C4-2B (cell line): ENCODE results near the gene SFMBT2.

Experiments used
- H3K27ac ChIP-seq: fragments of 450-650 bp; 2 replicates; pipeline ENCODE4 v1.5.1; 2017
- CTCF ChIP-seq: fragments of 450-650 bp; conservative IDR thresholded peaks from 2 replicates; pipeline ENCODE4 v1.5.1; 2017; ENCODE audit warnings: mild to moderate bottlenecking
- ZFX ChIP-seq: fragments of 450-650 bp; IDR thresholded peaks from 2 replicates; pipeline ENCODE4 v1.6.1; 2017

The SFMBT2 gene

GRCh38 chr10:7435674-7436073 lies 24.8 kb upstream of the SFMBT2 start:
- H3K27ac ChIP-seq: no peak overlapping the region
- TF ChIP-seq ZFX (no peak), CTCF (no peak)

GRCh38 chr10:7434378-7434777 lies 23.5 kb upstream of the SFMBT2 start:
- H3K27ac ChIP-seq: no peak overlapping the region
- no peak for TF ChIP-seq CTCF
- no peak for TF ChIP-seq ZFX

- TF ChIP-seq ZFX (no peak), CTCF (no peak)
- H3K27ac ChIP-seq: no peak overlapping the region
Observed at GRCh38 chr10:7433861-7434260, 23.0 kb upstream of the SFMBT2 start.

- no peak overlapping the region for H3K27ac ChIP-seq
- TF ChIP-seq CTCF (no peak; the same call in 1 of the 2 replicates), ZFX (no peak)
Observed at GRCh38 chr10:7432884-7433726, 22.3 kb upstream of the SFMBT2 start.

GRCh38 chr10:7428673-7429350 lies 18.0 kb upstream of the SFMBT2 start:
- no peak overlapping the region for H3K27ac ChIP-seq
- TF ChIP-seq CTCF: no peak
- no peak for TF ChIP-seq ZFX

GRCh38 chr10:7426349-7426748 lies 15.5 kb upstream of the SFMBT2 start:
- TF ChIP-seq CTCF (no peak), ZFX (no peak)

GRCh38 chr10:7425691-7426090 lies 14.9 kb upstream of the SFMBT2 start:
- TF ChIP-seq CTCF (no peak), ZFX (no peak)
- no peak overlapping the region for H3K27ac ChIP-seq

More at GRCh38 chr10:7426349-7426748, 15.5 kb upstream of the SFMBT2 start:
- H3K27ac ChIP-seq: no peak overlapping the region
